Prostate gland (tissue), 2 donors: ENCODE measurements around the gene HTR3E.

Experiments used
- CTCF ChIP-seq, 4 experiments: fragments of 200-600 bp in 2 of 4; fragments of 450-650 bp in 2 of 4; sonication (generic) in 2 of 4; IDR thresholded peaks; 1 replicate in 3 of 4; 2 replicates in 1 of 4; pipeline ENCODE4 v1.5.1; 2016 to 2019; ENCODE audit warnings: antibody characterized with exemption in 4 of 4, mild to moderate bottlenecking in 2 of 4, moderate library complexity in 2 of 4
- POLR2A ChIP-seq: fragments of 450-650 bp; IDR thresholded peaks from one replicate; pipeline ENCODE4 v1.6.1; 2016; ENCODE audit warnings: antibody characterized with exemption, mild to moderate bottlenecking
- POLR2AphosphoS5 ChIP-seq: sonication (generic); formaldehyde crosslinking; IDR thresholded peaks from one replicate; pipeline ENCODE4 v1.6.1; 2017; ENCODE audit warnings: antibody characterized with exemption

- TF ChIP-seq CTCF (IDR thresholded peaks at IDR 0.05) (no peak), POLR2A (no peak), POLR2AphosphoS5 (no peak)
Measured at GRCh38 chr3:184116017-184116416, 19.2 kb downstream of the HTR3E start.
